Endothelial cell (in vitro differentiated cells): Measurements from ENCODE around the gene LAP3. TPM values are rescaled to one million over a fixed set of nuclear protein-coding genes. Genes with fewer than 3 reads are reported as not detected.
"Not testable (repeated sequence)": the region's sequence is repeated elsewhere in the genome, so short reads cannot be mapped to it uniquely, and the experiment has no call there.

Experiments used
- DNase-seq: peaks from one replicate; pipeline ENCODE4 v3.0.0; 2021; ENCODE audit warnings: low spot score
- H3K27ac Mint-ChIP-seq: one replicate; pipeline ENCODE4 v1.8.0; 2021; ENCODE audit warnings: mixed read lengths, inconsistent platforms; ENCODE audit not compliant: unreplicated experiment
- H3K27me3 Mint-ChIP-seq: one replicate; pipeline ENCODE4 v1.8.0; 2021; ENCODE audit warnings: mild to moderate bottlenecking, moderate library complexity, mixed read lengths, inconsistent platforms; ENCODE audit not compliant: unreplicated experiment
- H3K36me3 Mint-ChIP-seq: one replicate; pipeline ENCODE4 v1.8.0; 2021; ENCODE audit warnings: mild to moderate bottlenecking, low read depth, mixed read lengths, inconsistent platforms; ENCODE audit not compliant: unreplicated experiment
- H3K4me1 Mint-ChIP-seq: one replicate; pipeline ENCODE4 v1.8.0; 2021; ENCODE audit warnings: mild to moderate bottlenecking, mixed read lengths, inconsistent platforms; ENCODE audit not compliant: unreplicated experiment
- H3K4me3 Mint-ChIP-seq: one replicate; pipeline ENCODE4 v1.8.0; 2021; ENCODE audit warnings: mild to moderate bottlenecking, mixed read lengths, inconsistent platforms; ENCODE audit not compliant: unreplicated experiment
- H3K9me3 Mint-ChIP-seq: one replicate; pipeline ENCODE4 v1.8.0; 2021; ENCODE audit warnings: mixed read lengths, inconsistent platforms; ENCODE audit not compliant: unreplicated experiment
- CTCF ChIP-seq: fragments of 200-600 bp; sonication (generic); IDR thresholded peaks from one replicate; pipeline ENCODE4 v1.5.0; 2021; ENCODE audit warnings: antibody characterized with exemption; ENCODE audit not compliant: unreplicated experiment
- total RNA-seq: library from RNA; stranded (reverse); fragmentation: NEBNext Ultra II Directional; extraction: Animal tissue kit (Norgen Biotek cat#: 25700); gene quantifications from one replicate; pipeline ENCODE4 v1.2.1, GENCODE V29; 2021; ENCODE audit not compliant: unreplicated experiment

The LAP3 gene
- total RNA-seq, 1 donor from 2014 or later, result 150 TPM

DNA sequence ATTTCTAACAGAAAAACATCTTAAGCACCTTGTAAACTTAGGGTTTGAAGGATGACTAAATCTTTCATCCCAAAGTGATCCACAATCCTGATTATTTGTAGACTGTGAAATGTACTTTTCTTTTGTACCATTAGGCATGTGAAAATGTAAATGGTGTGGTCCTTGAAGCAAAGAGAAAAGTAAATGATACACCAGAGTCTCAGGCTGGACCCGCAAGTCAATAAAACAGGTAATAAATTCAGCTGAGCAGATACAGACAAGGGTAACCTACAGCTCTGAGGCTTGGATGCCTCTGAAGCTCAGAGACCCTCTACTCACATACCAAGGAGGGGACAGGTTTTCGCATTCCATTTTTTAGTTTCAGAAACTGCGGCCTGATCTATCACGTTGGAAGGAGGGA is 2.8 kb upstream of the LAP3 start:
- DNase-seq, result no peak
- Mint-ChIP-seq H3K4me3 (no peak overlapping the region), H3K36me3 (no peaks in the 10 kb centered on the region), H3K4me1 (peaks cover 15% of the 10 kb centered on the region), H3K27me3 (no peaks in the 10 kb centered on the region), H3K27ac (no peak overlapping the region), H3K9me3 (no peaks in the 10 kb centered on the region)
- no peak for TF ChIP-seq CTCF

- not testable (repeated sequence) for H3K9me3 Mint-ChIP-seq, H3K27me3 Mint-ChIP-seq, DNase-seq, H3K27ac Mint-ChIP-seq, H3K4me3 Mint-ChIP-seq, H3K36me3 Mint-ChIP-seq
- H3K4me1 Mint-ChIP-seq, result peaks cover 23% of the 10 kb centered on the region
Measured at GRCh38 chr4:17575177-17575576, 1.8 kb upstream of the LAP3 start.

DNA sequence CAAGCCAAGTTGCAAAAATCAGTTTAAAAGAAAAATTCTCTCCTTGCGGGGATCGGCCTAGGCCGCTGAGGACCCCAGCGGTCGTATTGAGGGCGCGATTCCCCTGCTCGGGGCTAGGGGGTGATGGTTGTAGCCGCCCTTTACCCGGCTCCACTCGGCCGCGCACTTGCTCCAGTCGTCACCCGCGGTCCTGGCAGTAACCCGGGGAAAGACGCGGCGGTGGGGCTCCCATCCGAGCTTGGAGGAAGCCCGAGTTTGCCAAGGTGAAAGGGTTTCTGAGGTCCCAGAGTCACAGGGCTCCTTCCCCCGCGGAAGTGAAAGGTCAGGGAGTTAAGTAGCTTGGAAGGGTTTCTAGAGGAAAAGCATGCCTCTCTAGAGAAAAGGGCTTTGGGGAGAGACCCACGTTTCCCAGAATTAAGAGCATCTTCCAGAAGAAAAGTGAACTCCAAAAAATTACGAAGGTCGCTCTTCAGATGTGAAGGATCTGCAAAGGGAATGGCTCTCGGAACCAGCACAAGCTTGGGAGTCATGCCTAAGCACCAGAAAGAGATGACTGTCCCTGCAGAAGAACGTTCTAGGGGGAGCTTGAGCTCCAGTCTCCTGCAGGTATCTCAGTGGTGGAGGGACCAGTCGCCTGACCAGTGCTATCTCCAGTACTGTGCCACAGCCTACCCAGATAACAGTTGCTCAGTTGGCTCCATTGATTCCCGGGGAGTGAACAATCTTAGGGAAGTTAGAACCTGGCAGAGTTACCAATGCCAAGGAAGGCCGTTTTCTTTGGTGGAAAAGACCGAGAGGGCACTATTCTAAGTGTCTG is 875 bp downstream of the LAP3 start:
- Mint-ChIP-seq H3K4me1 (peaks cover 37% of the 10 kb centered on the region), H3K27ac (no peak overlapping the region), H3K36me3 (peaks cover 4% of the 10 kb centered on the region), H3K4me3 (peak overlapping the region; percentile 94), H3K27me3 (peaks cover 3% of the 10 kb centered on the region), H3K9me3 (no peaks in the 10 kb centered on the region)
- TF ChIP-seq CTCF, result no peak
- peak; percentile 43 for DNase-seq

DNA sequence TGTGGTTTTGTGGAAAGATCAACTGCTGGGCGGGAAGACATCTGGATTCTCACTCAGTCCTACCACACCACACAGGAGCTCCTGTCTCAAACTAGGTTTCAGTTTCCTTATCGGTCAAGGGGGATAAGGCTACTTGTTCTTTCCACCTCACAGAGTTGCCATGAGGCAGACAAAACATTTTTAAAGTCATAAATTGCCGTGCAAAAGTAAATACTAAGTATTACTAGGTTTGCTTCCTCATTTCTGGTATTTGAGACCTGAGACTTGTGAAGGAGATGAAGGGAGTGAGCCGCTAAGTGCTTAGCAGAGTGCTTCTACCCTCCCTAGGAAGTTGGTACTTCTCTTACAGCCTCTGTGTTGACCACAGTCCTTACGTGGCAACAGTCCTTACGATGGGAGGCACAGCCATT is 1.5 kb downstream of the LAP3 start:
- H3K27me3 Mint-ChIP-seq, result peaks cover 3% of the 10 kb centered on the region
- H3K9me3 Mint-ChIP-seq, result no peaks in the 10 kb centered on the region
- H3K4me1 Mint-ChIP-seq, result peaks cover 37% of the 10 kb centered on the region
- peak overlapping the region; percentile 94 for H3K4me3 Mint-ChIP-seq
- H3K27ac Mint-ChIP-seq, result no peak overlapping the region
- H3K36me3 Mint-ChIP-seq, result peaks cover 5% of the 10 kb centered on the region
- no peak for DNase-seq
- TF ChIP-seq CTCF, result no peak

DNA sequence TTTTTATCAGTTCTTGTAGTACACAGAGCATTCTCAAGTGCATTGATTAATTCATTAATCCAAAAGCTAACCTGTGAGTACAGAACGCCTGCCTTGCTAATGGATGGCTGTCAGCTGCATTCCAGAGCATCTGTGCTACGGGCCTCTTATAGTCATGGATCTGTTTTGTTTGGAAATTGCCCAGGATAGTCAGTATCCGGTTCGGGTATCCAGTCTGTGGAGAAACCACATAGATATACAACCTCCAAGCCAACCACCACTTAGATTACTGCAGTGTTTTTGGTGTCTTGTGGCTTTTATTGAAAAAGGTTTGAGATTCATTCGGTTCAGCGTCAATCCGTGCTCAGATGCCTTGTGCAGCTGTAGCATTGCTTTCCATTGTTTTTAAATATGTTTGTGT is 4.0 kb downstream of the LAP3 start:
- Mint-ChIP-seq H3K27me3 (peaks cover 3% of the 10 kb centered on the region), H3K4me3 (no peak overlapping the region), H3K4me1 (peaks cover 44% of the 10 kb centered on the region), H3K36me3 (peaks cover 23% of the 10 kb centered on the region), H3K9me3 (no peaks in the 10 kb centered on the region), H3K27ac (no peak overlapping the region)
- DNase-seq, result no peak
- no peak for TF ChIP-seq CTCF
